ENCODE data around the gene RAB40A.

- no peak for TF ChIP-seq CTCF (conservative IDR thresholded peaks at IDR 0.05)
- no peak for TF ChIP-seq EZH2 (IDR thresholded peaks at IDR 0.05; ENCODE audit: low read depth)
These were observed 6.2 kb downstream of the RAB40A start for GRCh38 chrX:103513067-103513466.

Data from PC-9 (cell line).